Fibroblast of skin of right biceps (primary cell): ENCODE data around the gene NONO.
"Not testable (repeated sequence)": the region's sequence is repeated elsewhere in the genome, so short reads cannot be mapped to it uniquely, and the experiment has no call there.

Experiments used
- DNase-seq: peaks from one replicate; pipeline ENCODE4 v3.0.0-alpha.2; 2013

Gene NONO

GRCh38 chrX:71283403-71284143 is at the start of gene NONO:
Gene NONO, plus strand, starts transcription at chrX:71283635. Its CDS starts 7,003 bp downstream, at chrX:71290638.
- DNase-seq: peak; percentile 100

DNA sequence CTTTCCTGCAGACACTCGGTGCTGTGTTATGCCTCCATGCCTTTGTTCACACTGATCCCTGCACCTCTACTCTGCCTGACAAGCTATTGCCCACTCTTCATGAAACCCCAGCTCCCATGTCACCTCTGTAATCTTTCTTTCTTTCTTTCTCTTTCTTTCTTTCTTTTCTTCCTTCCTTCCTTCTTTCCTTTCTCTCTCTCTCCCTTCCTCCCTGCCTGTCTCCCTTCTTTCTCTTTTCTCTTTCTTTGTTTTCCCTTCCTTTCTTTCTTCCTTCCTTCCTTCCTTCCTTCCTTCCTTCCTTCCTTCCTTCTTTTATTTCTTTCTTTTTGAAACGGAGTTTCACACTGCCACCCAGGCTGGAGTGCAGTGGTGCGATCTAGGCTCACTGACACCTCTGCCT is 48.0 kb upstream of the NONO start:
- no peak for DNase-seq

GRCh38 chrX:71236836-71237235 is 46.6 kb upstream of the NONO start:
- DNase-seq: no peak

GRCh38 chrX:71239781-71240180 is 43.7 kb upstream of the NONO start:
- DNase-seq: no peak

GRCh38 chrX:71241301-71241700 is 42.1 kb upstream of the NONO start:
- DNase-seq: no peak

DNA sequence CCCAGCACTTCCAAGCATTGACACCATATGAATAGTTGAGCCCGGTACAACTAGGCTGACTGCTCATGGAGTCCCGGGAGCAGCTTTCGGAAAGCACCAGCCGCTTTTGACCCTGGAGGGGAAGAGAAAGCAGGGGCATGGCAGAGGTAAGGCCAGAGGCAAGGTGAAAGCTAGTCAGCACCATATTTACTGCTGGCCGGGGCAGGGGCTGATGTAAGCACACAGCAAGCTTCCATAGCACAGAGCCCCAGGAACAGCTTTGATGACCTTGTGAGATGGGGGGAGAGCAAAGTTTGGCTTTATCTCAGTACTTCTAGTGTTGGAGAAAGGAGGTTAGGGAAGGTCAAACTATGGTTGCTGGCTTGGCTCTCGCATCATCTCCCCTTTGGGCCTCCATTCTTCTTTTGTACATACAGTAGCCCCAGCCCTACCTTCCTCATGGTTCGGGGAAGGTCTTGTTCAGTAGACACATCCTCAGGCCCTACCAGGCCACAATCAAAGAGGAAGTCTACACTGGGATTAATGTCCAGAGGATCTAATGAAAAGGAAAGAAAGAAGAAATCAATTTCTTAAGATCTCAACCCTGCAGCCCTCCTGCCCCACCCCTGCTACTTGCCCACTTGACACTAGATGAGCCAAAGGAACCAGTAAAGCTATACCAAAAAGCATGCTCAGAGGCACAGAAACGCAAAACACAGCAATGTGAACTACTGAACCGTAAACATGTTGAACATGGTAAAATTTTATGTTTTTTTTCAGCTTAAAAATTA is 38.9 kb upstream of the NONO start:
- DNase-seq: no peak

GRCh38 chrX:71245159-71245558 is 38.3 kb upstream of the NONO start:
- DNase-seq: no peak

DNA sequence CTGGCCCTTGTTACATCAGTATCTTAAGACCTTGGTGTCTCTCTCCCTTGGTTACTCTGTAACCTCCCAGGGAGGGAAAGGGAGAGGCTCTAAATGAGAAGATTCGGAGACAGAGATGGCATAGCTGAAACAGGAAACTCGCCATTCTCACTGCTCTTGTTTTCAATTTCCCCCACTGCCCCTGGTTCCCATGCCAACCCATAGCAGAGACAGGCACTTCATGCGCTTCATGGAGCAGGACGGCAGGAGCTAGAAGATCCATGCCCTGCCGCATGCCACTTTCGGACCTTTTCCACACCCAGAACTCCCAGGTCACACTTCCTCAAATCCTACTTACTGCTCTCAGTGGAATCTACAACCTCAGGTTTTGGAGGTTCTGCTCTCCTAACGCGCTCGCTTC is 32.6 kb upstream of the NONO start:
- no peak for DNase-seq

GRCh38 chrX:71251466-71251973 is 31.9 kb upstream of the NONO start:
- DNase-seq: no peak

GRCh38 chrX:71252221-71252620 is 31.2 kb upstream of the NONO start:
- DNase-seq: no peak

DNA sequence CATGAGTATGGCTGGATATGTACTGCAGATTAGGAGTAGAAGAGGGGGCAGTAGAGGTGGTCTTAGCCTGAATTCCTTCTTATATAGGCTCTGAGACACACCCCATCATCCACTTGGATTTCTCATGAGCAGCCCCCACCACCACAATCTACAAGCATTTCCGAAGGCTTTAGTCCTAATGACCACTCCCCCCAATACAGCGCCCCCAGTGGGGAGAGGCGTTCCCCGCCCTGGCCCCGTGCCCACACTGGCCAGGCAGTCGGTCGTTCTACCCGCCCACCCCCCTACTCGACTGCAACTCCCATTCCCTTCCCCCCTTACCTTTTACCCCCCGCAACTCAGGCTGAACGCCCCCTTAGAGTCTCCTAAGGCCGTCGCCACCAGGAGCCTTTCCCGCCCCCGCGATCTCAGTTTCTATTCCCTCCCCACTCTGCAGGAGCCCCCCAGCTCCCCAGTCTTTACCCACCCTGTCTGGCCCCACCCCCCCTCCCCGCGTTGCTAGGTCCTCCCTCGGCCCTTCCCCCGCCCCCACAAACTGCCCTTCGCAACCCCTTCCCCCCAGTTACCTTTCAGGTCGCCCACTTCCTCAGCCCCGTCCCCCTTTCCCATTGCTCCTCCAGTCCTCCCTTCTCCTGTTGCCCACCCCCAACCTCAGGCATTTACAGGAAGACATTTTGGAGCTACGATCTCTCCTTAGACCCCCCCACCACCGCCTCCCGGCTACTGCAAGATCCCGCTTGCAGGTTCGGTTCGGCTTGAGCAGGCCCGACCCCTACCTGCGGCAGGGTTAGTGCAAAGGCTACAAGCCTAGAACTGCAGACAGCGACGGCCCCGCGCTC is 30.0 kb upstream of the NONO start:
- DNase-seq: peak; percentile 53

GRCh38 chrX:71254092-71254963 is 29.1 kb upstream of the NONO start, which contains the start of gene ZMYM3:
Gene ZMYM3, minus strand, starts transcription at chrX:71254140. Its CDS starts 885 bp downstream, at chrX:71253255.
- DNase-seq: peak; percentile 87

DNA sequence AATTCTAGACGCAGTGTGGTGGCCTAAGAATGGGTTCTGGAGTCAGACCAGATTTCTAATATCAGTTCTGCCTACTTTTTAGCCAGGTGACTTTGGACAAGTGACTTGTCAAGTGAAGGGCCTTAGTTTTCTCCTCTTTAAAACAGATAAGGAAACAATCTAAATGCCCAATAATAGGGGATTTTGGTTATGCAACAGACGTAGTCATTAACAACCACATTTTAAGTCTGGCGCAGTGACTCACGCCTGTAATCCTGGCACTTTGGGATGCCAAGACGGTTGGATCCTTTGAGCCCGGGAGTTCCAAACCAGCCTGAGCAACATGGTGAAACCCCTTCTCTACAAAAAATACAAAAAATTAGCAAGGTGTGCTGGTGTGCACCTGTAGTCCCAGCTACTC is 27.4 kb upstream of the NONO start:
- no peak for DNase-seq

- DNase-seq: no peak
Observed at GRCh38 chrX:71256856-71257255, 26.6 kb upstream of the NONO start.

DNA sequence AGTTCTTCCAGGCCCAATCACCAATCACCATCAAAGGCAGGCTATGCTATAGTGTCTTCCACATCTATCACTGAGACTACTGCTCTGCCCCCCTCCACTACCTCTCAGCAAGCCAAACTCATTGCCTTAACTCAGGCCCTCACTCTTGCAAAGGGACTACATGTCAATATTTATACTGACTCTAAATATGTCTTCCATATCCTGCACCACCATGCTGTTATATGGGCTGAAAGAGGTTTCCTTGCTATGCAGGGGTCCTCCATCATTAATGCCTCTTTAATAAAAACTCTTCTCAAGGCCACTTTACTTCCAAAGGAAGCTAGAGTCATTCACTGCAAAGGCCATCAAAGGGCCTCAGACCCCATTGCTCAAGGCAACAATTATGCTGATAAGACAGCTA is 14.8 kb upstream of the NONO start:
- DNase-seq: not testable (repeated sequence)

- DNase-seq: no peak
Observed at GRCh38 chrX:71269801-71270395, 13.5 kb upstream of the NONO start.

DNA sequence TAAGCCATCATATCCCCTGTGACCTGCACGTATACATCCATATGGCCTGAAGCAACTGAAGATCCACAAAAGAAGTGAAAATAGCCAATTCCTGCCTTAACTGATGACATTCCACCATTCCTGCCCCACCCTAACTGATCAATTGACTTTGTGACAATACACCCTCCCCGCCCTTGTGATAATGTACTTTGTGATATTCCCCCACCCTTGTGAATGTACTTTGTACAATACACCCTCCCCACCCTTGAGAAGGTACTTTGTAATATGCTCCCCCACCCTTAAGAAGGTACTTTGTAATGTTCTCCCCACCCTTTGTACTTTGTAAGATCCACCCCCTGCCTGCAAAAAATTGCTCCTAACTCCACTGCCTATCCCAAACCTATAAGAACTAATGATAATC is 11.1 kb upstream of the NONO start:
- DNase-seq: not testable (repeated sequence)

- not testable (repeated sequence) for DNase-seq
Observed at GRCh38 chrX:71281300-71281699, 2.1 kb upstream of the NONO start.

GRCh38 chrX:71282514-71283402 is 677 bp upstream of the NONO start:
- DNase-seq: peak; percentile 64

DNA sequence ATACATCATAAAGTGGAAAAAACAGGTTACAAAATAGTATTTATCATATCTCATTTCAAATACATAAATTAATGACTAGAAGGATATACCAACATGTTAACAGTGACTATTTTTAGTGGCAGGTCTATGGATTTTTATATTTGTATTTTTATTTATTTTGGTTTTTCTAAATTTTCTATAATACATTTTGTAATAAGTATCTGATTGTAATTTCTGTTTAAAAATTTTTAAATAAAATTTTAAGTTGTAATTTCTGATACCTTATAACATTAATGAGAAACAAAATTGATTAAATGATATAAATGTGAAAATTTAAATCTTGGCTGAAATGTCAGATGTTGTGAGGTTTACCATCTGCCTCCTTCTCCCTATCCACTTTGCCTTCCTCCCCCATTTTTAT is 2.5 kb downstream of the NONO start:
- no peak for DNase-seq

DNA sequence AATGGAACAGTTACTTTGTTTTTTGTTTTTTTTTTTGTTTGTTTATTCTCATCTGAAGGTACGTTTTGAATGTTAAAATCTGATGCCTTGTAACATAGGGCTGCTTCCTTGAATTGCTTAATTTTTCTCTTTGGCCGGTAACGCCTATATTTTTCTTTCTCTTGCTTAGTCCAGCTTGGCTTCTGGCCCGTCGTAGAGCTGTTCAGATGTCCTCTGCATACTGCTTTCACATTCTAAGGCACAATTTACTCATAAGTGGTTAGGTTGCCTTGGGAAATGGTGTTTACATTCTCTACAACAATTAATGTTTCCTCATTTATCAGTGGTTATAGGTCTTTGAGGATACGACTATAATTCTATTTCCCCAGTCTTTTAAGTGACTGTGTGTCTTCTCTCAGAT is 7.9 kb downstream of the NONO start:
- no peak for DNase-seq
